GM23338 (cell line): ENCODE measurements around the gene ARID4B. TPM values are rescaled to one million over a fixed set of nuclear protein-coding genes. Genes with fewer than 3 reads are reported as not detected.

Source experiments
- ATAC-seq: fragments of 200-7000 bp; cut with Tn5 transposase; 3 replicates; pipeline ENCODE4 v1.9.1; 2020
- DNase-seq: peaks from one replicate; pipeline ENCODE4 v3.0.0-alpha.2; 2015; ENCODE audit warnings: low spot score
- H2AFZ ChIP-seq: fragments of 200-600 bp; sonication (generic); 2 replicates; pipeline ENCODE4 v1.8.0; 2016; ENCODE audit warnings: antibody characterized with exemption, mild to moderate bottlenecking, moderate library complexity
- H3F3A ChIP-seq: fragments of 200-600 bp; sonication (generic); replicated peaks from 2 replicates; pipeline ENCODE4 v1.8.0; 2017; ENCODE audit warnings: antibody characterized with exemption, mixed run types, low read depth
- H3K27ac ChIP-seq: fragments of 200-600 bp; sonication (generic); 2 replicates; pipeline ENCODE4 v1.6.1; 2016; ENCODE audit warnings: low read depth
- H3K27me3 ChIP-seq: fragments of 200-600 bp; sonication (generic); 2 replicates; pipeline ENCODE4 v1.8.0; 2016; ENCODE audit warnings: mild to moderate bottlenecking, mixed run types, moderate library complexity; ENCODE audit not compliant: insufficient read depth
- H3K36me3 ChIP-seq: fragments of 200-600 bp; sonication (generic); 2 replicates; pipeline ENCODE4 v1.8.0; 2016; ENCODE audit warnings: mild to moderate bottlenecking; ENCODE audit not compliant: insufficient read depth
- H3K4me1 ChIP-seq: fragments of 200-600 bp; sonication (generic); 2 replicates; pipeline ENCODE4 v1.8.0; 2016; ENCODE audit warnings: mild to moderate bottlenecking, moderate library complexity; ENCODE audit not compliant: insufficient read depth
- H3K4me2 ChIP-seq: fragments of 200-600 bp; sonication (generic); 2 replicates; pipeline ENCODE4 v1.7.1; 2017; ENCODE audit warnings: mixed run types
- H3K4me3 ChIP-seq: fragments of 200-600 bp; sonication (generic); 2 replicates; pipeline ENCODE4 v1.6.1; 2016; ENCODE audit warnings: mixed run types
- H3K79me2 ChIP-seq: fragments of 200-600 bp; sonication (generic); replicated peaks from 2 replicates; pipeline ENCODE4 v1.8.0; 2017; ENCODE audit warnings: mild to moderate bottlenecking; ENCODE audit not compliant: insufficient read depth
- H3K9me2 ChIP-seq: fragments of 200-600 bp; sonication (generic); 2 replicates; pipeline ENCODE4 v1.8.0; 2017; ENCODE audit not compliant: insufficient read depth
- H4K20me1 ChIP-seq: fragments of 200-600 bp; sonication (generic); replicated peaks from 2 replicates; pipeline ENCODE4 v1.8.0; 2017; ENCODE audit warnings: mild to moderate bottlenecking; ENCODE audit not compliant: insufficient read depth
- H3K27ac Mint-ChIP-seq: 2 replicates; pipeline ENCODE4 v1.8.0; 2020; ENCODE audit warnings: inconsistent platforms, mild to moderate bottlenecking, moderate library complexity, mixed read lengths
- H3K27me3 Mint-ChIP-seq: 3 replicates; pipeline ENCODE4 v1.8.0; 2022; ENCODE audit warnings: low read depth, mild to moderate bottlenecking, moderate library complexity, mixed read lengths, inconsistent platforms; ENCODE audit not compliant: insufficient read depth, poor library complexity
- H3K36me3 Mint-ChIP-seq: 3 replicates; pipeline ENCODE4 v1.8.0; 2021; ENCODE audit warnings: low read depth, mild to moderate bottlenecking, inconsistent platforms, moderate library complexity, mixed read lengths
- H3K4me1 Mint-ChIP-seq: 3 replicates; pipeline ENCODE4 v1.8.0; 2020; ENCODE audit warnings: mild to moderate bottlenecking, inconsistent platforms, mixed read lengths
- H3K4me3 Mint-ChIP-seq: 3 replicates; pipeline ENCODE4 v1.8.0; 2021; ENCODE audit warnings: moderate library complexity, mild to moderate bottlenecking, inconsistent platforms, mixed read lengths
- H3K9me3 Mint-ChIP-seq: 3 replicates; pipeline ENCODE4 v1.8.0; 2020; ENCODE audit warnings: moderate library complexity, mild to moderate bottlenecking, inconsistent platforms, mixed read lengths
- ETS1 ChIP-seq: IDR thresholded peaks from 2 replicates; pipeline ENCODE4 v1.6.1; 2016; ENCODE audit warnings: antibody characterized with exemption
- EZH2 ChIP-seq: fragments of 200-600 bp; sonication (generic); IDR thresholded peaks from one replicate; pipeline ENCODE4 v1.8.0; 2017; ENCODE audit warnings: antibody characterized with exemption, mild to moderate bottlenecking, low read depth; ENCODE audit not compliant: unreplicated experiment
- EZH2phosphoT487 ChIP-seq: fragments of 200-600 bp; sonication (generic); IDR thresholded peaks from one replicate; pipeline ENCODE4 v1.8.1; 2018; ENCODE audit warnings: antibody characterized with exemption; ENCODE audit not compliant: unreplicated experiment
- JUNB ChIP-seq: IDR thresholded peaks from one replicate; pipeline ENCODE4 v1.6.1; 2016; ENCODE audit warnings: antibody characterized with exemption; ENCODE audit not compliant: unreplicated experiment
- NANOG ChIP-seq: IDR thresholded peaks from 2 replicates; pipeline ENCODE4 v1.6.1; 2016; ENCODE audit warnings: antibody characterized with exemption, borderline replicate concordance
- POLR2AphosphoS5 ChIP-seq: IDR thresholded peaks from 2 replicates; pipeline ENCODE4 v1.6.1; 2016; ENCODE audit warnings: antibody characterized with exemption, low read depth
- STAT1 ChIP-seq: IDR thresholded peaks from one replicate; pipeline ENCODE4 v1.6.1; 2016; ENCODE audit warnings: antibody characterized with exemption; ENCODE audit not compliant: unreplicated experiment
- ZNF331 ChIP-seq: fragments of 250-450 bp; sonication (Bioruptor Pico); IDR thresholded peaks from 2 replicates; pipeline ENCODE4 v1.5.0; 2020; ENCODE audit warnings: low read depth, mild to moderate bottlenecking, moderate library complexity
- ZNF462 ChIP-seq: fragments of 250-450 bp; sonication (Bioruptor Pico); IDR thresholded peaks from 2 replicates; pipeline ENCODE4 v1.5.0; 2020; ENCODE audit warnings: mild to moderate bottlenecking, moderate library complexity
- polyA plus RNA-seq: library from polyadenylated mRNA; unstranded; fragments of >200 nt; fragmentation: Nextera tagmentation; extraction: Ambion mirVana; gene quantifications from 2 replicates; pipeline ENCODE4 v1.2.1, GENCODE V29; 2016
- total RNA-seq: library from RNA; depleted of rRNA; stranded (reverse); fragments of >200 nt; shearing (Covaris generic); gene quantifications from 2 replicates; pipeline ENCODE4 v1.2.3, GENCODE V29; 2014

The ARID4B gene
- total and polyA plus RNA-seq, 2 experiments from 2014 or later = 25.1 to 59.8 TPM

DNA sequence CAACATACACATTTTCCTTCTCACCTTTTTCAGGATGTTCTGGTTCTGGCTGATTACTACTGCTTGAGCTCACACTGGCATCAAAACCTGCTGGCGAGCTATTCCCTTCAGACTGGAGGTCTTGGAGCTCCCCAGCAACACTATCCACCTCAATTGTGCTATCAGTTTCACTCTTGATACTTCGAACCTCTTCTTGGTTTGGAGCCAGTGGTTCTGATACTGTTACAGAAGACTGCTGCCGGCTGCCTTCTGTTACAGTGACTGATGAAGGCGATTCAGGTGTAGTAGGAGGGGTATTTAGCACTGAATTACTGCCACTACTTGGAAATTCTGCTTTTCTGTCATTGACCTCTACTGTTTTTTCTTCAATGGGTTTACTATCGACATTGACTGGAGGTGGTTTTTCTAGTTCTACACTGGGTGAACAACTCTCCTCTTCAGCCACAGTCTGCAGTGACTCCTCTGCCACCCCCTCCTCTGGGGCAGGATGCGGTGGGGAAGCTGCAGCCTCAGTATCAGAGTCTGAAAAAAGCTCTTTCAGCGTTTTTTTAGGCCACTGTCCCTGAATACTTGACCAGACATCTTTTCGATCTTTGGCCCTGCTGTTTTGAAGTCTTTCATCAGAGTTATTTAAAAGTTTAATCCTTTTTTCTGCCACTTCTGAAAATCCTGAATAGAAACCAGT lies 146.3 kb downstream of the ARID4B start (continued):
- TF ChIP-seq ZNF462 (CRISPR knock-in tag) (no peak), ETS1 (no peak), ZNF331 (no peak), STAT1 (no peak), NANOG (no peak), EZH2 (no peak), JUNB (no peak), EZH2phosphoT487 (no peak)

GRCh38 chr1:235180916-235181460 lies 147.0 kb downstream of the ARID4B start:
- Histone ChIP-seq H3K4me1 (no peaks in the 10 kb centered on the region), H3K36me3 (peaks cover 31% of the 10 kb centered on the region), H3K27me3 (no peaks in the 10 kb centered on the region), H3K9me2 (no peaks in the 10 kb centered on the region), H3K27ac (no peak overlapping the region; the same call in 1 of the 2 replicates), H3K4me3 (no peak overlapping the region), H3K4me2 (no peak overlapping the region), H4K20me1 (0 out of 2 replicates have a peak, but pooled peaks cover 3% of the 10 kb centered on the region), H3K79me2 (no peaks in the 10 kb centered on the region), H3F3A (no peaks in the 10 kb centered on the region), H2AFZ (no peak overlapping the region)
- no peak for DNase-seq
- Mint-ChIP-seq H3K4me3 (no peak overlapping the region), H3K4me1 (0 out of 3 replicates have a peak, but pooled peaks cover 5% of the 10 kb centered on the region), H3K27ac (no peak overlapping the region), H3K9me3 (no peaks in the 10 kb centered on the region), H3K27me3 (peaks cover 8% of the 10 kb centered on the region), H3K36me3 (peaks cover 33% of the 10 kb centered on the region)
- no peak for ATAC-seq
- TF ChIP-seq EZH2phosphoT487 (no peak), JUNB (no peak), POLR2AphosphoS5 (no peak)
